ENCODE results near the gene HCN1. TPM values are rescaled to one million over a fixed set of nuclear protein-coding genes. Genes with fewer than 3 reads are reported as not detected.
"Not testable (repeated sequence)": the region's sequence is repeated elsewhere in the genome, so short reads cannot be mapped to it uniquely, and the experiment has no call there.

The HCN1 gene
- total RNA-seq, 4 donors from 2014 or later: 0.16 TPM; not detected in 3

DNA sequence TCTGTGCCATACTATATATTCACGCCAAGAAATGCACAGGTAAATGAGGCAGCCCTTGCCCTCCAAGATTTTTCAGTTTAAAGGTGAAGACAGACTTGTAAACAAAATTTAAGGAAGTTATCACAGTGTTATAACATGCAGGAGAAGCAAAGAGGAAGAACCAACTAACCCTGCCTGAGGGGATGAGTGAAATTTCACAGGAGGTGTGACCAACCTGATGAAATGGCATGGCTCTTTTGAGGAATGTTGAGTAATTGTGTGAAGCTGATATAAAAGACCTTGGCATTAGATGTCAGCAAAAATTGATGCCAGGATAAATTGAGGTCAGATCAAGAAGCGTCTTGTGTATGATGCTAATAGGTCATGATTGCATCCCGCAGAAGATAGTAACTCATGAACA, 86.5 kb downstream of the HCN1 start:
- no peak for DNase-seq (ENCODE audit: low spot score in 2 of 2)
- TF ChIP-seq, protein P1, sequence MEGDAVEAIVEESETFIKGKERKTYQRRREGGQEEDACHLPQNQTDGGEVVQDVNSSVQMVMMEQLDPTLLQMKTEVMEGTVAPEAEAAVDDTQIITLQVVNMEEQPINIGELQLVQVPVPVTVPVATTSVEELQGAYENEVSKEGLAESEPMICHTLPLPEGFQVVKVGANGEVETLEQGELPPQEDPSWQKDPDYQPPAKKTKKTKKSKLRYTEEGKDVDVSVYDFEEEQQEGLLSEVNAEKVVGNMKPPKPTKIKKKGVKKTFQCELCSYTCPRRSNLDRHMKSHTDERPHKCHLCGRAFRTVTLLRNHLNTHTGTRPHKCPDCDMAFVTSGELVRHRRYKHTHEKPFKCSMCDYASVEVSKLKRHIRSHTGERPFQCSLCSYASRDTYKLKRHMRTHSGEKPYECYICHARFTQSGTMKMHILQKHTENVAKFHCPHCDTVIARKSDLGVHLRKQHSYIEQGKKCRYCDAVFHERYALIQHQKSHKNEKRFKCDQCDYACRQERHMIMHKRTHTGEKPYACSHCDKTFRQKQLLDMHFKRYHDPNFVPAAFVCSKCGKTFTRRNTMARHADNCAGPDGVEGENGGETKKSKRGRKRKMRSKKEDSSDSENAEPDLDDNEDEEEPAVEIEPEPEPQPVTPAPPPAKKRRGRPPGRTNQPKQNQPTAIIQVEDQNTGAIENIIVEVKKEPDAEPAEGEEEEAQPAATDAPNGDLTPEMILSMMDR (IDR thresholded peaks at IDR 0.05): no peak
- TF ChIP-seq POLR2A (IDR thresholded peaks at IDR 0.05): no peak
- intact Hi-C loops (cut with DNase I; ENCODE audit: low total_unique reads): no loop called here
- WGBS, 2 donors: 60 to 69% methylated on average over 3 of the region's 3 CpGs
- no peak overlapping the region for H3K4me3 ChIP-seq (ENCODE audit: low read depth, poor library complexity, severe bottlenecking)

DNA sequence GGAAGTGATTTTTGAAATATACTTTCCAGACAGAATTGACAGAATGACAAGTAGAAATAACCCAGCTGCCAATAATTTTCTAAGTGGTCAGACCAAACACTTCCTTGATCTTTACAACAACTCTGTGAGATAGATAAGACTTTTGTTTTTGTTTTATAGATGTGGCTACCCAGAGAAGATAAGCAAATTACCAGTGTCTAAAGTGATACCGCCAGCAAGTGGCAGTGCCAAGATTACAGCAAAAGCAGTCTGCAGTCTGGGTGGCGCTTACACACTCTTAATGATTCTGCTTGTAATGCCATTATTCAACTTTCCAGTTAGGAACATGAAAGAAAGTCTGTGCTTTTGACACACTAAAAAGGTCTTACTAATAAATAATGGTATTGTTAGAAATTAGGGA, 92.1 kb downstream of the HCN1 start:
- intact Hi-C loops (cut with DNase I; ENCODE audit: low total_unique reads): no loop called here
- TF ChIP-seq, protein P1 (IDR thresholded peaks at IDR 0.05): no peak
- TF ChIP-seq POLR2A (IDR thresholded peaks at IDR 0.05): no peak
- DNase-seq (ENCODE audit: low spot score in 2 of 2): no peak
- WGBS, 2 donors: 74 to 79% methylated on average over 2 of the region's 2 CpGs
- no peak overlapping the region for H3K4me3 ChIP-seq (ENCODE audit: low read depth, poor library complexity, severe bottlenecking)

DNA sequence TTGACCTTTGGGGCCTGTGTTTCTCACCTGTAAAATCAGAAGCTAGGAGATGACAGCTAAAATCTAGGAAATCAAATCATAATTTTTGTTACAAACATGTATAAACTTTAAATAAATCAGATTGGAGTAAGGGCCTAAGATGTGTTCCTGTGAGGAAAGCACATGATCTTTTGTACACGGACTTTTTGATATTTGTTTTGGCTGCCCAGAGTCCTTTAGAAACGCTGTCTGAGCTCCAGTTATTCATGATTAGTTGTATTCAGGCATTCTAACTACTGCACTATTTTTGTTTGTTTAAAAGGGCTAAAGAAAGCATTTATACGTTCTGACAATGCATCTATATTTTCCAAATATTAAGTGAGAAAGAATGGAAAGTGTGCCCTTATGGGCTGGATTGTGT, 94.8 kb downstream of the HCN1 start:
- TF ChIP-seq, protein P1 (IDR thresholded peaks at IDR 0.05): no peak
- DNase-seq (ENCODE audit: low spot score in 2 of 2): no peak
- no peak overlapping the region for H3K4me3 ChIP-seq (ENCODE audit: low read depth, poor library complexity, severe bottlenecking)
- intact Hi-C loops (cut with DNase I; ENCODE audit: low total_unique reads): no loop called here
- 77 to 78% methylated on average over 3 of the region's 3 CpGs for WGBS, 2 donors

DNA sequence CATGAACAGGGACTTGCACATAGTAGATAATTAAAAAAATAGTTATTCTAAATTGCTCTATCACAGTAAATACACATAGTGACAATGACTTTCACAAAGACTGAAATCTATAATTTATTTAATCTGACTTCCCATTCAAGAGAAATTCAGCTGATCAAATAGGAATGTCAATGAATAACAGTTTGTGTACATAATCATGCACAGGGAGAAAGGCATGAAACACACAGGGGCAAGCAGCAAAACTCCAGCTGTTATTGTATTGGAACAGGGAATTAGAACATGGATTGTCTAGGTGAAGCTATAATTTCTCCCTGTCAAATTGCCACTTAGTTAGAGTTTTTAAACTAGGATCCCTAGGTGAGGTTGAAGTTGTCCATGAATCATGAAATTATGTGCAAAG, 99.9 kb downstream of the HCN1 start:
- no peak overlapping the region for H3K4me3 ChIP-seq (ENCODE audit: low read depth, poor library complexity, severe bottlenecking)
- TF ChIP-seq, protein P1 (IDR thresholded peaks at IDR 0.05): no peak
- TF ChIP-seq POLR2A (IDR thresholded peaks at IDR 0.05): no peak
- intact Hi-C loops (cut with DNase I; ENCODE audit: low total_unique reads): no loop called here
- no peak for DNase-seq (ENCODE audit: low spot score in 2 of 2)

DNA sequence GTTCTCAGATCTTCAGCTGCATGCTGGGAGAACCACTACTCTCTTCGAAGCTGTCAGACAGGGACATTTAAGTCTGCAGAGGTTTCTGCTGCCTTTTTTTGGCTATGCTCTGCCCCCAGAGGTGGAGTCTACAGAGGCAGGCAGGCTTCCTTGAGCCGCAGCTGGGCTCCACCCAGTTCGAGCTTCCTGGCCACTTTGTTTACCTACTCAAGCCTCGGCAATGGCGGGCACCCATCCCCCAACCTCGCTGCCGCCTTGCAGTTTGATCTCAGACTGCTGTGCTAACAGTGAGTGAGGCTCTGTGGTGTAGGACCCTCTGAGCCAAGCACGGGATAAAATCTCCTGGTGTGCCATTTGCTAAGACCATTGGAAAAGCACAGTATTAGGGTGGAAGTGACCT, 110.2 kb downstream of the HCN1 start:
- DNase-seq (ENCODE audit: low spot score in 2 of 2); intact Hi-C loops (cut with DNase I; ENCODE audit: low total_unique reads); H3K4me3 ChIP-seq (ENCODE audit: low read depth, poor library complexity, severe bottlenecking): not testable (repeated sequence)
- WGBS, 2 donors: 78% methylated on average over 8 of the region's 8 CpGs

DNA sequence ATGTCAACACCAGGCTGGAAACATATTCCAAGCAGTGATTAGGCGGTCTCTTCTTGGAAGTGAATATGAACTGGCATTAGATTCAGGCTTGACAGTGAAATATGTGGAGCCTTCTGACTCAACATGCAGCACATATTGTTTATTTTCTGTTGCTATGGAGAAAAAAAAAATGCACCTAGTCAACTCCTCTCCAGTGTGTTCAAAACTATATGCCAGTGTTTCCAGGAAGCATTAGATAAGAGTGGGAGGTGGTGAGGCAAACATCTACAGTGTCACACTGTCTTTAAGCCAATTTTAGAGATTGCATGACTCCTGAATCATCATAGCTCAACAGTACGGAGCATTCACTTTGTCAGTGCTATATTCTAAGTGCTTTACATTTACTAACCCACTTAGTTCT, 117.9 kb downstream of the HCN1 start:
- H3K4me3 ChIP-seq (ENCODE audit: low read depth, poor library complexity, severe bottlenecking): no peak overlapping the region
- intact Hi-C loops (cut with DNase I; ENCODE audit: low total_unique reads): no loop called here
- WGBS, 2 donors: 50 to 59% methylated on average over 2 of the region's 2 CpGs
- no peak for DNase-seq (ENCODE audit: low spot score in 2 of 2)
- TF ChIP-seq, protein P1 (IDR thresholded peaks at IDR 0.05): no peak
- TF ChIP-seq POLR2A (IDR thresholded peaks at IDR 0.05): no peak
